ENCODE measurements around the gene COX7A1.

DNA sequence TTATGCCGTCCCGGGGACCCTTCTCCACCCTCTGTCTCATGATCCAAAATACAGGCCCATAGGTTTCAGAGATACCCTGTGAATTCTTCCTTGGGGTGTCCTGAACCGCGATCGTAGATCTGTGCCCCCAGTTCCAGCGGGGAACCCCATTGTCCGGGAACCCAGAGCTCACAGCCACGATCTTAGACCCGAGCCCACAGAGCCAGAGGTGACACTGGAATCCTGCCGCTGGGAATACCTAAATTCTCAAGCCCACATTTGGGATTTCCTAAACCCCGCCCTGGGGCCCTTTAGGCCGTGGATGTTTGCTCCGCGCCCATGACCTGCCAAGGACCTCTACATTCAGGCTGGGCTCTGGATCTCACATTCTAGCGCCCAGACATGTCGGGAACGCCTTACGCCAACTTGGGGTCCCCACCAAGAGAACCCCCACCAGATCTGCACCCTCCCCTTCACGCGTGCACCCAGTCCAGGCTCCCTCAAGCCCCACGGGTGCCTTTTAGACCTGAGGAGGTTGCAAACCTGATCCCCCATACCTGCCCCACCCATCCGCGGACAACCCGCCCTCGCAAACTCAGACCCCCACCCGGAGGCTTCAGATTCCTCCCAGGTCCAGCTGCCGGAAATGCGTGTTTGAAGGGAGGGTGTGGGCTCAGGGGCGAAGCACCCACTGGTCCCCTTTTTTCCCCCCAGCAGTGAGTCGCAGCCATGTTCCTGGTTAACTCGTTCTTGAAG is 11.8 kb downstream of the COX7A1 start:
- TF ChIP-seq, protein P1, sequence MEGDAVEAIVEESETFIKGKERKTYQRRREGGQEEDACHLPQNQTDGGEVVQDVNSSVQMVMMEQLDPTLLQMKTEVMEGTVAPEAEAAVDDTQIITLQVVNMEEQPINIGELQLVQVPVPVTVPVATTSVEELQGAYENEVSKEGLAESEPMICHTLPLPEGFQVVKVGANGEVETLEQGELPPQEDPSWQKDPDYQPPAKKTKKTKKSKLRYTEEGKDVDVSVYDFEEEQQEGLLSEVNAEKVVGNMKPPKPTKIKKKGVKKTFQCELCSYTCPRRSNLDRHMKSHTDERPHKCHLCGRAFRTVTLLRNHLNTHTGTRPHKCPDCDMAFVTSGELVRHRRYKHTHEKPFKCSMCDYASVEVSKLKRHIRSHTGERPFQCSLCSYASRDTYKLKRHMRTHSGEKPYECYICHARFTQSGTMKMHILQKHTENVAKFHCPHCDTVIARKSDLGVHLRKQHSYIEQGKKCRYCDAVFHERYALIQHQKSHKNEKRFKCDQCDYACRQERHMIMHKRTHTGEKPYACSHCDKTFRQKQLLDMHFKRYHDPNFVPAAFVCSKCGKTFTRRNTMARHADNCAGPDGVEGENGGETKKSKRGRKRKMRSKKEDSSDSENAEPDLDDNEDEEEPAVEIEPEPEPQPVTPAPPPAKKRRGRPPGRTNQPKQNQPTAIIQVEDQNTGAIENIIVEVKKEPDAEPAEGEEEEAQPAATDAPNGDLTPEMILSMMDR (conservative IDR thresholded peaks at IDR 0.05; ENCODE audit: low read depth, low read length), result no peak
- TF ChIP-seq EZH2 (IDR thresholded peaks at IDR 0.05; ENCODE audit: low read length, unreplicated experiment), result no peak
